ENCODE measurements around the gene NOTCH3.

- TF ChIP-seq CTCF (IDR thresholded peaks at IDR 0.05; ENCODE audit: low read length), result no peak
- TF ChIP-seq EZH2 (IDR thresholded peaks at IDR 0.05; ENCODE audit: borderline replicate concordance, low read length), result no peak
Measured at GRCh38 chr19:15218501-15218900, 17.7 kb upstream of the NOTCH3 start.
